HepG2 (cell line): ENCODE measurements around the gene NUDT22. TPM values are rescaled to one million over a fixed set of nuclear protein-coding genes. Genes with fewer than 3 reads are reported as not detected.
A peak's percentile ranks its signal among the peaks of the same experiment; 100 is the strongest.

Experiments used
- CREB1 ChIP-seq, 2 experiments: fragments of 450-650 bp in 1 of 2; IDR thresholded peaks; 2 replicates each; pipeline ENCODE4 v1.6.1; 2016 to 2017; ENCODE audit warnings: control low read depth in 1 of 2, mild to moderate bottlenecking in 1 of 2, missing compliant biosample characterization in 1 of 2, missing genetic modification characterization in 1 of 2
- ERF ChIP-seq: IDR thresholded peaks from 2 replicates; pipeline ENCODE4 v1.6.1; 2018; ENCODE audit warnings: missing biosample characterization, missing genetic modification reagents
- GTF2F1 ChIP-seq: fragments of 150-350 bp; IDR thresholded peaks from 2 replicates; pipeline ENCODE4 v1.6.1; 2014; ENCODE audit warnings: low read length
- HES4 ChIP-seq: sonication (generic); formaldehyde crosslinking; IDR thresholded peaks from 2 replicates; pipeline ENCODE4 v1.9.0; 2021; ENCODE audit warnings: mild to moderate bottlenecking, missing genetic modification reagents, borderline replicate concordance
- HIVEP1 ChIP-seq: sonication (generic); formaldehyde crosslinking; IDR thresholded peaks from 2 replicates; pipeline ENCODE4 v1.4.0; 2020; ENCODE audit warnings: mild to moderate bottlenecking, missing genetic modification reagents
- MBNL3 ChIP-seq: fragments of 250-450 bp; sonication (Bioruptor Pico); conservative IDR thresholded peaks from 2 replicates; pipeline ENCODE4 v1.8.0; 2022; ENCODE audit warnings: mild to moderate bottlenecking, inconsistent platforms
- MTF1 ChIP-seq: sonication (generic); formaldehyde crosslinking; IDR thresholded peaks from 2 replicates; pipeline ENCODE4 v1.5.0; 2020; ENCODE audit warnings: missing genetic modification reagents
- MYNN ChIP-seq: sonication (generic); formaldehyde crosslinking; IDR thresholded peaks from 2 replicates; pipeline ENCODE4 v1.4.0; 2020; ENCODE audit warnings: mild to moderate bottlenecking, low read depth, missing genetic modification reagents
- NCOR1 ChIP-seq: fragments of 200-600 bp; sonication (generic); IDR thresholded peaks from 2 replicates; pipeline ENCODE4 v1.7.0; 2017; ENCODE audit warnings: antibody characterized with exemption, low read length, borderline replicate concordance
- NFKB2 ChIP-seq: sonication (generic); formaldehyde crosslinking; IDR thresholded peaks from 2 replicates; pipeline ENCODE4 v1.4.0; 2020; ENCODE audit warnings: missing genetic modification reagents, borderline replicate concordance
- REL ChIP-seq: sonication (generic); formaldehyde crosslinking; conservative IDR thresholded peaks from 2 replicates; pipeline ENCODE4 v1.8.0; 2022; ENCODE audit warnings: mild to moderate bottlenecking, missing genetic modification reagents, moderate library complexity
- RFX1 ChIP-seq: fragments of 450-650 bp; IDR thresholded peaks from 2 replicates; pipeline ENCODE4 v1.6.1; 2017
- RFX5 ChIP-seq: IDR thresholded peaks from 2 replicates; pipeline ENCODE4 v1.6.1; 2011; ENCODE audit warnings: low read depth, low read length, improper control_type of control experiment
- SP140L ChIP-seq: sonication (generic); formaldehyde crosslinking; IDR thresholded peaks from 2 replicates; pipeline ENCODE4 v1.4.0; 2020; ENCODE audit warnings: missing genetic modification reagents, borderline replicate concordance
- TGIF2 ChIP-seq: IDR thresholded peaks from 2 replicates; pipeline ENCODE4 v1.6.1; 2016; ENCODE audit warnings: control low read depth, missing compliant biosample characterization
- ZFP36L1 ChIP-seq: sonication (generic); formaldehyde crosslinking; IDR thresholded peaks from 2 replicates; pipeline ENCODE4 v1.8.0; 2022; ENCODE audit warnings: mild to moderate bottlenecking, missing genetic modification reagents, moderate library complexity
- ZNF251 ChIP-seq: sonication (generic); formaldehyde crosslinking; IDR thresholded peaks from 2 replicates; pipeline ENCODE4 v1.9.0; 2021; ENCODE audit warnings: mild to moderate bottlenecking, missing genetic modification reagents
- ZNF557 ChIP-seq: sonication (generic); formaldehyde crosslinking; IDR thresholded peaks from 2 replicates; pipeline ENCODE4 v1.4.0; 2020; ENCODE audit warnings: missing genetic modification reagents
- ZNF652 ChIP-seq: IDR thresholded peaks from 2 replicates; pipeline ENCODE4 v1.6.1; 2016; ENCODE audit warnings: low read depth, borderline replicate concordance
- polyA plus RNA-seq, 8 experiments: library from polyadenylated mRNA; depleted of rRNA in 3 of 8; stranded (reverse) in 7 of 8; unstranded in 1 of 8; fragments of >200 nt; fragmentation: Illumina TruSeq in 4 of 8; extraction: Trizol in 4 of 8; gene quantifications; 2 replicates each; pipeline versions ENCODE4 v1.2.1 to v1.2.3, GENCODE V29; 2011 to 2016; ENCODE audit warnings: low read depth in 4 of 8, missing spikeins in 1 of 8, mixed read lengths in 1 of 8; ENCODE audit not compliant: insufficient read depth in 1 of 8
- total RNA-seq, 5 experiments: library from RNA; depleted of rRNA; stranded (reverse); fragments of >200 nt; fragmentation: Illumina TruSeq; extraction: Trizol; gene quantifications; 2 replicates each; pipeline ENCODE4 v1.2.3, GENCODE V29; 2016; ENCODE audit warnings: low read depth in 1 of 5
- TF ChIP-seq, protein P1 (sequence below): sonication (generic); formaldehyde crosslinking; conservative IDR thresholded peaks from 2 replicates; pipeline ENCODE4 v1.8.1; 2023; ENCODE audit warnings: missing genetic modification reagents
- TF ChIP-seq, protein P2 (sequence below): sonication (generic); formaldehyde crosslinking; IDR thresholded peaks from 2 replicates; pipeline ENCODE4 v1.4.0; 2020; ENCODE audit warnings: missing genetic modification reagents
- TF ChIP-seq, protein P3 (sequence below): sonication (generic); formaldehyde crosslinking; IDR thresholded peaks from 2 replicates; pipeline ENCODE4 v1.9.0; 2022; ENCODE audit warnings: low read depth, missing genetic modification reagents
- TF ChIP-seq, protein P4 (sequence below), 2 experiments: fragments of 450-650 bp in 1 of 2; sonication (generic) in 1 of 2; formaldehyde crosslinking; IDR thresholded peaks; 2 replicates each; pipeline versions ENCODE4 v1.5.0 to v1.8.0; 2020 to 2022; ENCODE audit warnings: mild to moderate bottlenecking in 1 of 2, missing genetic modification reagents in 1 of 2
- TF ChIP-seq, protein P5 (sequence below): sonication (generic); formaldehyde crosslinking; IDR thresholded peaks from 2 replicates; pipeline ENCODE4 v1.5.0; 2020; ENCODE audit warnings: mild to moderate bottlenecking, low read depth, missing genetic modification reagents, borderline replicate concordance

Gene NUDT22
- total and polyA plus RNA-seq, 2 of the 13 experiments (the other 11 are each of a cell fraction or from before 2014, with no cell fraction given), result 33.5 to 39.8 TPM

DNA sequence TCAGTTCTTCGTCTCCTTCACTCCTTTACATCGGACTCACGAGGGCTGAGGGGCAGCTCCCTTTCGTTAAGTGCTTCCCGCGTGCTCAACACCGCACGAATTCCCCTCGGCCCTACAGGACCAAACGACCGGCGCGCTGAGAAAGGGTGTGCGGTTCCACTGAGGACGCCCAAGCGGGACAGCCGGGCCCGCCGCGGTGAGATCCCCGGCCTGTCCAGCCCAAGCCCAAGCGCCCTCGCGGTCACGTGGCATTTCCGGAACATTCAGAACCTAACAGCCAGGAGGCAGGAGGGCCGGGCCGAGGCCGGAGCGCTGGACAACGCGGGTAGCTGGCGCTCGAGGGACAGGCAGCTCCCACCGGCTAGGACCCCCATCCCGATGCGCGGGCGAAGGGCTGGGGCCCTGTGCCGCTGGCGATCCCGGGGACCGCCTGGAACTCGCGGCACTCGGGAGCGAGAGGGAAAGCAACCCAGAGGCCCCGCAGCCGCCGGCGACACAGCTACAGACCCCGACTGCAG is 40.8 kb upstream of the NUDT22 start (continued):
- TF ChIP-seq, protein P1, sequence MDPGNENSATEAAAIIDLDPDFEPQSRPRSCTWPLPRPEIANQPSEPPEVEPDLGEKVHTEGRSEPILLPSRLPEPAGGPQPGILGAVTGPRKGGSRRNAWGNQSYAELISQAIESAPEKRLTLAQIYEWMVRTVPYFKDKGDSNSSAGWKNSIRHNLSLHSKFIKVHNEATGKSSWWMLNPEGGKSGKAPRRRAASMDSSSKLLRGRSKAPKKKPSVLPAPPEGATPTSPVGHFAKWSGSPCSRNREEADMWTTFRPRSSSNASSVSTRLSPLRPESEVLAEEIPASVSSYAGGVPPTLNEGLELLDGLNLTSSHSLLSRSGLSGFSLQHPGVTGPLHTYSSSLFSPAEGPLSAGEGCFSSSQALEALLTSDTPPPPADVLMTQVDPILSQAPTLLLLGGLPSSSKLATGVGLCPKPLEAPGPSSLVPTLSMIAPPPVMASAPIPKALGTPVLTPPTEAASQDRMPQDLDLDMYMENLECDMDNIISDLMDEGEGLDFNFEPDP (CRISPR knock-in tag), result 0 out of 2 replicates have a peak, but pooled peaks have one; percentile 80
- TF ChIP-seq RFX5 (no peak), ERF (CRISPR knock-in tag) (peak; percentile 77), MYNN (CRISPR knock-in tag) (no peak), TGIF2 (CRISPR knock-in tag) (peak; percentile 93), NFKB2 (CRISPR knock-in tag) (peak; percentile 99; the same call in 1 of the 2 replicates), ZNF251 (CRISPR knock-in tag) (0 out of 2 replicates have a peak, but pooled peaks have one; percentile 86), RFX1 (no peak), CREB1 (IDR thresholded peaks at IDR 0.05) (no peak), CREB1 (CRISPR knock-in tag; IDR thresholded peaks at IDR 0.05) (no peak), SP140L (CRISPR knock-in tag) (peak; percentile 31; the same call in 1 of the 2 replicates), HIVEP1 (CRISPR knock-in tag) (peak; percentile 97), REL (CRISPR knock-in tag) (peak; percentile 84; the same call in 1 of the 2 replicates), GTF2F1 (0 out of 2 replicates have a peak, but pooled peaks have one; percentile 50), ZFP36L1 (CRISPR knock-in tag) (peak; percentile 55; the same call in 1 of the 2 replicates), HES4 (CRISPR knock-in tag) (peak; percentile 98), MTF1 (CRISPR knock-in tag) (peak; percentile 86; the same call in 1 of the 2 replicates), ZNF652 (no peak; the same call in 1 of the 2 replicates), NCOR1 (no peak), ZNF557 (peak; percentile 45; the same call in 1 of the 2 replicates), MBNL3 (no peak)
- TF ChIP-seq, protein P2, sequence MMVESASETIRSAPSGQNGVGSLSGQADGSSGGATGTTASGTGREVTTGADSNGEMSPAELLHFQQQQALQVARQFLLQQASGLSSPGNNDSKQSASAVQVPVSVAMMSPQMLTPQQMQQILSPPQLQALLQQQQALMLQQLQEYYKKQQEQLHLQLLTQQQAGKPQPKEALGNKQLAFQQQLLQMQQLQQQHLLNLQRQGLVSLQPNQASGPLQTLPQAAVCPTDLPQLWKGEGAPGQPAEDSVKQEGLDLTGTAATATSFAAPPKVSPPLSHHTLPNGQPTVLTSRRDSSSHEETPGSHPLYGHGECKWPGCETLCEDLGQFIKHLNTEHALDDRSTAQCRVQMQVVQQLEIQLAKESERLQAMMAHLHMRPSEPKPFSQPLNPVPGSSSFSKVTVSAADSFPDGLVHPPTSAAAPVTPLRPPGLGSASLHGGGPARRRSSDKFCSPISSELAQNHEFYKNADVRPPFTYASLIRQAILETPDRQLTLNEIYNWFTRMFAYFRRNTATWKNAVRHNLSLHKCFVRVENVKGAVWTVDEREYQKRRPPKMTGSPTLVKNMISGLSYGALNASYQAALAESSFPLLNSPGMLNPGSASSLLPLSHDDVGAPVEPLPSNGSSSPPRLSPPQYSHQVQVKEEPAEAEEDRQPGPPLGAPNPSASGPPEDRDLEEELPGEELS (CRISPR knock-in tag), result peak; percentile 19; the same call in 1 of the 2 replicates
- TF ChIP-seq, protein P3, sequence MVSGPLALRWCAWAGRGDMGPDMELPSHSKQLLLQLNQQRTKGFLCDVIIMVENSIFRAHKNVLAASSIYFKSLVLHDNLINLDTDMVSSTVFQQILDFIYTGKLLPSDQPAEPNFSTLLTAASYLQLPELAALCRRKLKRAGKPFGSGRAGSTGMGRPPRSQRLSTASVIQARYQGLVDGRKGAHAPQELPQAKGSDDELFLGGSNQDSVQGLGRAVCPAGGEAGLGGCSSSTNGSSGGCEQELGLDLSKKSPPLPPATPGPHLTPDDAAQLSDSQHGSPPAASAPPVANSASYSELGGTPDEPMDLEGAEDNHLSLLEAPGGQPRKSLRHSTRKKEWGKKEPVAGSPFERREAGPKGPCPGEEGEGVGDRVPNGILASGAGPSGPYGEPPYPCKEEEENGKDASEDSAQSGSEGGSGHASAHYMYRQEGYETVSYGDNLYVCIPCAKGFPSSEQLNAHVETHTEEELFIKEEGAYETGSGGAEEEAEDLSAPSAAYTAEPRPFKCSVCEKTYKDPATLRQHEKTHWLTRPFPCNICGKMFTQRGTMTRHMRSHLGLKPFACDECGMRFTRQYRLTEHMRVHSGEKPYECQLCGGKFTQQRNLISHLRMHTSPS (CRISPR knock-in tag), result peak; percentile 76
- TF ChIP-seq, protein P4, sequence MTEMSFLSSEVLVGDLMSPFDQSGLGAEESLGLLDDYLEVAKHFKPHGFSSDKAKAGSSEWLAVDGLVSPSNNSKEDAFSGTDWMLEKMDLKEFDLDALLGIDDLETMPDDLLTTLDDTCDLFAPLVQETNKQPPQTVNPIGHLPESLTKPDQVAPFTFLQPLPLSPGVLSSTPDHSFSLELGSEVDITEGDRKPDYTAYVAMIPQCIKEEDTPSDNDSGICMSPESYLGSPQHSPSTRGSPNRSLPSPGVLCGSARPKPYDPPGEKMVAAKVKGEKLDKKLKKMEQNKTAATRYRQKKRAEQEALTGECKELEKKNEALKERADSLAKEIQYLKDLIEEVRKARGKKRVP (CRISPR knock-in tag; IDR thresholded peaks at IDR 0.05), result peak in 1 of 2 experiments; percentile 70; a peak in 1 of 4 replicates
- TF ChIP-seq, protein P5, sequence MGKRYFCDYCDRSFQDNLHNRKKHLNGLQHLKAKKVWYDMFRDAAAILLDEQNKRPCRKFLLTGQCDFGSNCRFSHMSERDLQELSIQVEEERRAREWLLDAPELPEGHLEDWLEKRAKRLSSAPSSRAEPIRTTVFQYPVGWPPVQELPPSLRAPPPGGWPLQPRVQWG (CRISPR knock-in tag), result no peak
